GM10847 (cell line): ENCODE results near the gene MLF2.

ENCODE experiments used
- POLR2A ChIP-seq: IDR thresholded peaks from 2 replicates; pipeline ENCODE4 v1.6.1; 2011; ENCODE audit not compliant: insufficient read length; ENCODE audit errors: extremely low read depth

Gene MLF2

DNA sequence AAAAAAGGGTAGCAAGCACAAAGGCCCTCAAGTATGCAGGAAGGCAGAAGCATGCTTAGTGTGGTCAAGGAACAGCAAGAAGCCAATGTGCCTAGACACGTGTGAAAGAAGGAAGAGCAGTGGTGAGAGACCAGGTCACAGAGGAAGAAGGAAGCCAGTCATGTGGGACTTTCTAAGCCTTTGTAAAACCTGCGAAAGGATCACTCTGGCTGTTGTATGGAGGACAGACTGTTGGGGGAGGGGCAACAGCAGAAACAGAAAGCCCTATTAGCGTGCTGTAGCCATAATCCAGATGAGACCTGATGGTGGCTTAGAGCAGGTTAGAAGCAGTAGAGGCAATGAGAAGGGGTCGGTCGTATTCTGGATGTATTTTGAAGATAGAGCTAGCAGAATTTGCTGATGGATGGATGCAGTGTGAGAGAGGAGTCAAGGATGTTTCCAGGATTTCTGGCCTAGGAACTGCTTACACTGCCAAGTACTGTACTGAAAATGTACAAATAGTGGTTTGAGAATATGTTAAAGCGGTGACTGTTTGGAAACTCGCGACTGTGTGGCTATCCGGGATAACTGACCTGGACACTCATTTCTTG is 5.7 kb upstream of the MLF2 start:
- no peak for TF ChIP-seq POLR2A

DNA sequence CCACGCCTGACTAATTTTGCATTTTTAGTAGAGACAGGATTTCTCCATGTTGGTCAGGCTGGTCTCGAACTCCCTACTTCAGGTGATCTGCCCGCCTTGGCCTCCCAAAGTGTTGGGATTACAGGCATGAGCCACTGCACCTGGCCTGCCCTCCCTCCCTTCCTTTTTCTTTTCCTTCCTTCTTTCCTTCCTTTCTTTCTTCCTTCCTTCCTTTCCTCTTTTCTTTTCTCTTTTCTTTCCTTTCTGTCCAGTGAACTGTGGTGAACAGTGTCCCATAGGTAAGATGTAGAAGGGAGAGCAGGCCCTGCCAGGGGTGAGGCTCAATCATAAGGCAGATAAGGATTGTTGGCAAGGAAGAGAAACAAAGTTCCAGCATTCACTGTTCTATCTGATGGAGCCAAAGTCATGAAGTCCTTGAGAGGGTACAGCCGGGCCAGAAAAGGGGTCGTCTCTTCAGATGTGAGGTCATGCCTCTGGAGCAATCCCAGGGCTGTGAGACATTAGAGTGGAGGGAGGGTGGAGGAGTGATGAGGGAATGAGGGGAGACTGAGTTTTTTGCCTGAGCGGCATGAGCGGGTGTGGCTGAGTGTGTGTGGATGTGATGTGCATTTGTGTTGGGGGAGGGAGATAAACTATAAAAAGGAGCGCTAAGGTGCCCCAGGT is 4.2 kb upstream of the MLF2 start:
- TF ChIP-seq POLR2A, result no peak

DNA sequence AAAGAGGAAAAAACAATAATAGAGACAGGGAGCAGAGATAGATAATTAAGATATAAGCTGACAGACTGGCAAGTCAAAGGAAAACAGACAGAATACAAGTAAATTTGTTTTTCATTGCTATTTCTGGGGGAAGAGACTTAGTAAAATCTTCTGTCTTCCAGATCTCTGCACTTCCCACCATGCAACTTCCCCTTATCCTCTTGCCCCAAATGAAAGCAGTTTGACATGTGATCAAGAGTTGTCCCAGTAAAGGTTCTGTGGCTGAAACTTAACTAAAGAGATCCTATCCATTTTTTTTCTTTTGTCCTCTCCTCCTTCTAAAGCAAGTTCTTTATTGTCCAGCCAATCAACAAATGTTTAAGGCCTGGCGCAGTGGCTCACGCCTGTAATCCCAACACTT is 1.5 kb upstream of the MLF2 start:
- no peak for TF ChIP-seq POLR2A

DNA sequence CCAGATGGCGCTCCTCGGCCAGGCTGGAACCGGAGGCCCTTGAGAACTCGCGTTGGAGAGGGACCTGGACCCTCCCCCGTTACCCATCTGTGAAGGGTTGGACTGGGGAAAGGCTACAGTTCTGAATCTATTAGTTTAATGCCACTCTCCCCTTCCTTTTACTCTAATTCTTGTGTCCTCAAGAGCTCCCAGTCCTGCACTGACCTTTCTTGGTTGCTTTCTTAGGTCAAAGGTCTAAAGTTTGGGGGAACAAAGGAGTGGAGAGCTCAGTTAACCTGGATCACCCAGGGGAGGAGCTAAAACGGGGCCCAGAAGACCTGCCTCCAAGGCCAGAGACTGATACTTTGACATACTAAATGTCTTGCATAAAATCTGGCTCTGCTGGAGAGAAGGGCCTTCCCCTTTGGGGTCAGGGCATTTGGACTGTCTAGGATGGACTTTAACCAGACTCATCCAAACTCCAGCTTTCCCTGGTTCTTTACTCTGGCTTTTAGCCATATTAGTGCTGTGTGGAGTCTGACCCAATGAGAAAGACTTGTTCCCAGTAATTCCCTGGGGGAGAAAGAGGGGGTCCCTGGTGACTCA is 923 bp upstream of the MLF2 start:
- no peak for TF ChIP-seq POLR2A

DNA sequence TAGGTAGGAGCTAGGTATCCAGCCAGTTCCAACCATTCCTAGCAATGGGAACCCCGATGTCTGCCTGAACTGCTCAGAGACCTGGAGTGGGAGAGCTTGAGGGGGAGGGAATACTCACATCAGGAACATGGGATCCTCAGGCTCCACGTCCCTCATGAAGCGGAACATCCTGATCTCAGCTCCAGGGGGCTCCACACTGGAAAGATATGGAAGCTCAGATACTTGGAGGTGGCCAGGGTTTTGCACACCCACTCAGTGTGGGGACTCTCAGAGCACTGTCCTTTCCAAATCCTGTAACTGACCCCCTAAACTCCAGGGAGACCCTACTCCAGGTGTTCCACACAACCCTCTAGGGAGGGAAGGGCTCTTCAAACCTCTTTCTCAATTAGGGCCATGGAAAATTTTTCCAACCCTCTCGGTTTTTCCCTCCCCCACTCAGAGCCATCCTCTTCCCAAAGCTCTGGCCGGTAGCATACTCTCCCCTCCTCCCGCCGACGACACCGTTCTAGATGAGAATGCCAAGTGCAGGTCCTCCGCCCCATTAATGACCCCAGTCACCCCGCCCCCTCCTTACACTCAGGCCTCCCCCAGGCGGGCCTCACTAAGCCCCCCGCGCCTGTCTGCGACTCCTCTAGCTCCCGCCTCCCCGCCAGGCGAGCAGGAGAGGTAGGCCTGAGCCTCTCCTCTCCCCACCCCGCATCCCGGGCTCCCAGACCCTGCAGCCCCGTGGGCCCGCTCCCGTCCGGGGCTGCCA is 597 bp downstream of the MLF2 start:
- TF ChIP-seq POLR2A, result no peak

DNA sequence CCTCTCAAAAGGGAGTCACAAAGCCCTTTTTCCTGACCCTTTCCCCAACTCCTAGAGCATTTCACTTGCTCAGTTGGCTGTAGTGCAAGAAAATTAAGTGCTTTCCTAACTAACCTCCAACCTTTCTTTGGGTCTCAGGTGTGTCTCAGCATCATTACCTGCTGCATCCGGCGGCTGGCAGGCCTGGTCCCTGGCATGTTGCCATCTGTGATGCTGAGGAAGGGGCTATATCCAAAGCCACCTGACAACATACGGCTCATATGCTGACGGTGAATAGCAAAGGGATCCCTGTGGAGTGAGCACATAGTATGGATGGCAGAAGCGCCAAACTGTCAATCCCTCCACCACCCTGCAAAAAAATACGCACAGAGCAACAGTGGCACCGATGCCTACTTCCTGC is 1.2 kb downstream of the MLF2 start:
- TF ChIP-seq POLR2A, result no peak

DNA sequence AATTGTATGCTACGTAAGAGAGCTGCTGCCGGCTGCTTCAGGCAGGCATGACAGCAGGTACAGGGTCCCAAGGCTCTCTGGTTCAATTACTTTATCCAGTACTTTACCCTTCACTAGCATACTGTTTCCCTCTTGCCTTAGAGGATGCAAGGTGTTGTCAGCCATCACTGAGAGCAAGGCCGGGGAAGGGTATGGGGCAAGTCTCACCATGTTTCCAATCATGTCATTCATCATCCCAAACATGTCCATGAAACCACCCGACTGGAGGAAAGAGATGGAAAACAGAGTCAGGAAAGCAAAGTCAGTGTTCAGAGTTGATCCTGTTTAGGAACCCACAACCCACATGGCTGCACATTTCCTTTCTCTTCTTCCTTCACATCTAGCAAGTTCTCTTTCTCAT is 2.4 kb downstream of the MLF2 start:
- TF ChIP-seq POLR2A, result no peak

DNA sequence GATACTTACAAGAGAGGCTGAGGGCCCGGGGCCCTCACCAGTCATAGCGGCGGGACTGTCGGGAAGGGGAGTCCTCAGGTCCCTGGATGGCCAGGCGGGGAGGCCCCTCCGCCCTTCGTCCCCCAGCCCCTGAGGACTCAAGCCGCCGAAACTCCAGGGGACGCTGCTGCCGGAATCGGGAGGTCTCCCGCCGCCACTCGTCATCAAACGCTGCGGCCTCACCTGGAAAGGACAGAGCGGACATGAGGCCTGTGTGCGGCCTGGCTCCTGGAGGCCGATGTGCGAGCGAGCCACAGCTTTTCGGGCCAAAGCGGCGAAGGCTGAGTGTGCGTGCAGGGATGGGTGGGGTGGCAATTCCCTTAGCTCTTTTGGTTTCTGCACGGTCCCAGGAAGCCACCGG is 4.2 kb downstream of the MLF2 start:
- TF ChIP-seq POLR2A, result no peak

DNA sequence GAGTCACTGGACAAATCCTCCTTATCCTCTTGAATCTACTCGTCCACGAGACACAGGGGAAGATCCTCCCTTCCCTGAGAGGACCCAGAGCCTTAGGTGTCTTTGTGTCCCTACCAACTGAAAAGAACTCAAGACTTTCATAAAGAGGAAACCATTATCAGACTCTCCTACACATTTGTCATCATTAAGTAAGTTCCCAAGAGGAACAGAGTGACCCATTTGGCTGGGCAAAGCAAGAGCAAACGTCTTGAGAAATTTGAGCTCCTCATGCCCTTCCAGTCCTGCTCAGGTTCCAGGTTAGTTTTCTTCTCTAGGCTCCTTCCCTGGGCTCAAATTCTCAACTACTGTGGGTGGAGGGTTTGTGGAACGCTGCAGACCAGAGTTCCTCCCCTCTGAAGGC is 5.7 kb downstream of the MLF2 start:
- TF ChIP-seq POLR2A, result no peak

DNA sequence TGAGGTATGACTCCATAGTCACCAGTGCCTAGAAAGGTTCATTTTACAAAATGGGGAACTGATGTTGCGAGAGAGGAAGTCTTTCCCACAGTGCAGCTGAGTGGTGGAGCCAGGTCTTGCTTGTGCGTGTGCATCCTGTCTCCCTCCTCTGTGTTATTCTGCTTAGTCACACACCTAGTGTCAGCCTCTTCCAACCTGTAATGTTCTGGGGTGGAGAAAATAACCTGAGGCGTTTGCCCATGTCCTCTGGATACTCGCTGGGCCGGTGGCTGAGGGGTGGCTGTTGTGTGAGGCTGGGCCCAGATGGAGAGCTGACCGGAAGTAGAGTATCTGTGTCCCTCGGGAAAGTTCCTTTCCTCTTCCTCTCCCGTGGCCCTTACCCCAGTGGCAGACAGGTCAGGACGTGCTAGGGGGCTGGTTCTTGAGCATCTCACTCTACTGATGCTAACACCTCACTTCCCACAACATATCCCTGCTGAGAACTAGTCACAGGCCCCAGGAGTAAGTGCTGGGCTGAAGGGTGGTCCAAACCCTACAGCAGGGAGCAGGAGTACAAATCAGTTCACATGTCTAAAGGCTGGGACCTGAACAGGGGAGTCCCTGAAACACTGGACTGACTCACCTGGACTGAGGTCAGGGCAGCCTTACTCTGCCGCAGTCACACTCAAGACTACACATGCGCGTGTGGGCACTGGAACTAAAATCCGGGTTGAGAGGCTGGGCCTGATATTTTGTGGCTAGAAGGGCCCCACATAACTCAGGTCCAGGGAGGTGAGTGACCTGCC is 7.0 kb downstream of the MLF2 start:
- no peak for TF ChIP-seq POLR2A

DNA sequence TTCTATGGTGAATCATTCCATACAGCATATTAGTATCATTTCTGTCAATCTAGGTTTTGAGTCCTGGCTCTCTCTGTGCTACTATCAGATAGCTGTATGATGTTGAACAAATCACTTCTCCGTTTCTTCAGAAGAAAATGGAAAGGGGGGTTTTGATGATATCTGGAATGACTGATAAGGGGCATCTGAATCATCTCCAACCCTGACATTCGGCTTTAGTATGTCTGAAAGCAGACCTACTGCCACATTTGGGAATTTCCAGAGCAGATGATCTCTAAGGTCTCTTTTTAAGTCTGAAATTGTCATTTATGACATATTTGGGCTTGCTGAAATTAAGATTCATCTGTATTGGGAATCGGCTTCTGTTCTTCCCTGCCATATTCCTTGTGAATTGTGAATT is 10.1 kb downstream of the MLF2 start:
- no peak for TF ChIP-seq POLR2A

DNA sequence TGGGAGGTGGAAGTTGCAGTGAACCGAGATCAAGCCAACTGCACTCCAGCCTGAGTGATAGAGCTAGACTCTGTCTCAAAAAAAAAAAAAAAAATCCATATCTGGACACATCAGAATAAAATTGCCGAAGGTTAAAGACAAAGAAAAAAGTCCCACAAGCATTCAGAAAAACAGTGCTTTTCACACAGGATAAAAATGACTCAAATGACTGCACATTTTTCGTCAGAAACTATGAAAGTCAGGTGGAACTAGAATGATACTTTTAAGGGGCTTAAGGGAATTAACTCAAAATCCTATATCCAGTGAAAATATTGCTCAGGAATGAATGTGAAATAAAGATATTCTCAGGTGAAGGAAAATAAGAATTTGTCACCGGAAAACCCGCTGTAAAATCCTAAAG is 16.2 kb downstream of the MLF2 start:
- TF ChIP-seq POLR2A, result no peak

DNA sequence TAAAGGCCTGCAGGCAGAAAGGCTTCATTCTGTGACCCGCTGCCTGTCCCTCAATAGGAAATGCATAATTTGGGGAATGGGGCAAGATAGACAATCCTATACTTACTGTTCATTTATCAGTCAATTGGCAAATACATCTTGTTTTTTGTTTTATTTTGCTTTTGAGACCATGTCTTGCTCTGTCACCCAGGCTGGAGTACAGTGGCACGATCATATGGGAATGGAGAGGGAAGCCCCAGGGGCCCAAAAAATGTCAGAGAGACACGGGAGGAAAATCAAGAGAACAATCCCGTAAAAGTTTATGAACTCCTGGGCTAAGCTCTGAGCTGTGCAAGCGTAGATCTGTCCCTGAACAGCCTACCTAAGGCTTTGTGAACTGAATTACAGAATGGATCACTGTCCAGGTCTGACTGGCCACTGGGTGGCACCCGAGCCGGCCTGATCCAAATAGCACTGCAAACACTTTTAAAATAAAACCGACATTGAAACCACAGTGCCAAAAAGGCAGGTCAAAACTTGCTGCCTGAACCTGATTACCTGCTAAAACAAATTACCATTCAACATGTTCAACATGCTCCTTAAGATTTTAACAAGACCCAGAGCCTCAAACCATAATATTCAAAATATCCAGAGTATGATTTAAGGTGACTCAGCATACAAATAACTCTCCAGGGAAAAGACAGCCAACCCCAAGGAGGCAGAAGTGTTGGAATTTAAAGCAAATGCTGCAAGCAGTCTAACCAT is 17.3 kb downstream of the MLF2 start:
- no peak for TF ChIP-seq POLR2A

DNA sequence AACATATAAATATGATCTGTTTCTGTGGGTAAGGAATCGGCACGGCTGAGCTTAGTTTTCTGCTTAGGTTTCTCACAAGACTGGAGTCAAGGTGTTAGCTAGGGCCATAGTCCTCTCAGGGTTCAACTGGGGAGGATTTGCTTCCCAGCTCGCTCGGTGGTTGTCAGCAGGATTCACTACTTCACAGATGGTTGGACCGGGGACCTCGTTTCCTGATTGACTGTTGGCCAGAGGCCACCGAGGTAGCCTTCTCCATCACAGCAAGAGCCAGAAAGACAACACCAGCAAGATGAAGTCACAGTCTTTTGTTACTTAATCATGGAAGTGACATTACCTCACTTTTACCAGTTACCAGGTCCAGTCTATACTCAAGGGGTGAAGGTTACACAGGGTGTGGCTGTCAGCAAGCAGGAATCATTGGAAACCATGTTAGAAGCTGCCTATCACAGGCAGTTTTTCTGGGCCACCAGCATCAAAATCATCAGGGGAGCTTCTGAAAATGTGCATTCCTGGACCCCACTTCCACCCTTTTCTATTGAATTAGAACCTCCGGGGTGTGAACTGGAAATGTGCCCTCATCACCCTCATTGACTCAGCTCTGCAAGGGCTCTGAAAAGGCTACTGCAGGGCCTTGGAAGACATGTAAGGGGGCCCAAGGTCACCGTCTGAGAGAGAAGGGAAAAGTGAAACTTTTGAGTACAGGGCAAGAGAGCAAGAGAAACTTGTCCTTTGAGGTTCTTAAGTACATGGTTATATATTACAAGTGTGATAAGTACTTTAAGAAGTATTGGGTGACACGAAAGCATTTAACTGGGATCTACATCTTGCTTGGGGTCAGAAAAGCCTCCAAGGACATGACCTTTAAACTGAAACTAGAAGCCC is 18.2 kb downstream of the MLF2 start:
- no peak for TF ChIP-seq POLR2A
